ENCODE data around the gene DEPDC5. TPM values are rescaled to one million over a fixed set of nuclear protein-coding genes. Genes with fewer than 3 reads are reported as not detected.
"Not testable (repeated sequence)": the region's sequence is repeated elsewhere in the genome, so short reads cannot be mapped to it uniquely, and the experiment has no call there.

DEPDC5 gene
- 1.9 and 5.8 TPM in 2 replicates for total RNA-seq (2014; rRNA removed; shearing (Covaris generic))

DNA sequence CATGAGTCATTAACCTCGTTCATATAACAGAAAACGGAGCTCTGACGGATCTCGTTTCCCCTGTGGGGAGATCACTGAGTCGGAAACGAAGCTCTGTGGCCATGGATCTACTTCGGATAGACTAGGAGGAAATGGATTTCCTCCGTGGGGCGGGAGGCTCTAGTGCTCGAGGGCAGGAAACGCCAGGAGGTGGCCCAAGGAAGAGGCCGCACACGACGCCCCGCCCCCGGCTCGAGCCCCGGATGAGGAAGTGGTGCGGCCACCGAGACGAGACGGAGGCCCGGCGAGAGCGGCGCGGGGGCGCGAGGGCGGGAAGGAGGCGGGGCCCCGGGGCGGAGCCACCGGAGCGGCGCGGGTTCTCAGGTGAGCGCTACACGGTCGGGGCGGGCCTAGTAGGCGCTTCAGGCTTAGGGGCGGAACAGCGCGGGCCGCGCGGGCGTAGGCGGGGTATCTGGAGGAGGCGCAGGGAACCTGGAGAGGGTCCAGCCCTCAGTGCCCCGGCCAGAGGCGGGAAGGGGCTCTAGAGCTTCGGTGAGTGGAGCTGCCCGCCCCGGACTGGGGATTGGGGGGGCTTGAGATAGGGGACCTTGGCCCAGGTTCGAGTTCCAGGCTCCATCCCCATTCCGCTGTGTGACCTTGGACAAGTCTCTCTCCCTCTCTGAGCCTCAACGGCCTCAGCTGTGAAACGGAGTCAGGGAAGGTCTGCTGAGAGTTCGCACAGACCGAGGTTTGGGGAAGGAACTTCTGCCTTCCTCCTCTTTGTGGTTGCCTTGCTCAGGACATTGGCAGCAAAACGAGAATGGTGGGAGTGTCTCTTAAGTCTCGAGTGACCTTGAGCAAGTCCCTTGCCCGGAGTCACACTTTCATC is at the start of gene DEPDC5:
Gene DEPDC5 (plus strand): TSS at position 386 of the 868 bp plus-strand sequence. CDS start 903 bp downstream, outside the sequence.
- DNase-seq (ENCODE audit: low spot score) = peak; percentile 78

DNA sequence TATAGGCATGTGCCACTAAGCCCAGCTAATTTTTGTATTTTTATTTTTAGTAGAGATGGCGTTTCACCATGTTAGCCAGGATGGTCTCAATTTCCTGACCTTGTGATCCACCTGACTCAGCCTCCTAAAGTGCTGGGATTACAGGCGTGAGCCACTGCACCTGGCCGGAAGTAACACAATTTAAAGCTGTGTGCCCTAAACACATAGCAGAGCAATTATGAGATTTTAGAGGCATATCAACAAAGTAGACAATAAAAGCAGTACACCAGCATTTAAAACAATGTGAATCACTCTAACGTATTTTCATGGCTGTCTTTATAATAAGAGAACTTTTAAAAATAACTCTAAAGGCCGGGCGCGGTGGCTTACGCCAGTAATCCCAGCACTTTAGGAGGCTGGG is 46.3 kb upstream of the DEPDC5 start:
- no peak for DNase-seq (ENCODE audit: low spot score)

DNA sequence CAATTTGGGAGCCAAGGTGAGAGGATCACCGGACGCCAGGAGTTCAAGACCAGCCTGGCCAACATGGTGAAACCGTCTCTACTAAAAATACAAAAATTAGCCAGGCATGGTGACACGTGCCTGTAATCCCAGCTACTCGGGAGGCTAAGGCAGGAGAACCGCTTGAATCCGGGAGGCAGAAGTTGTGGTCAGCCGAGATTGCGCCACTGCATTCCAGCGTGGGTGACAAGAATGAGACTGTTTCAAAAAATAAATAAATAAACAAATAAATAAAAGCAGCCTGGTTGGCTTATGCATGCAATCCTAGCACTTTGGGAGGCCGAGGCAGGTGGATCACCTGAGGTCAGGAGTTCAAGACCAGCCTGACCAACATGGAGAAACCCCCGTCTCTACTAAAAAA is 42.6 kb upstream of the DEPDC5 start:
- not testable (repeated sequence) for DNase-seq (ENCODE audit: low spot score)

DNA sequence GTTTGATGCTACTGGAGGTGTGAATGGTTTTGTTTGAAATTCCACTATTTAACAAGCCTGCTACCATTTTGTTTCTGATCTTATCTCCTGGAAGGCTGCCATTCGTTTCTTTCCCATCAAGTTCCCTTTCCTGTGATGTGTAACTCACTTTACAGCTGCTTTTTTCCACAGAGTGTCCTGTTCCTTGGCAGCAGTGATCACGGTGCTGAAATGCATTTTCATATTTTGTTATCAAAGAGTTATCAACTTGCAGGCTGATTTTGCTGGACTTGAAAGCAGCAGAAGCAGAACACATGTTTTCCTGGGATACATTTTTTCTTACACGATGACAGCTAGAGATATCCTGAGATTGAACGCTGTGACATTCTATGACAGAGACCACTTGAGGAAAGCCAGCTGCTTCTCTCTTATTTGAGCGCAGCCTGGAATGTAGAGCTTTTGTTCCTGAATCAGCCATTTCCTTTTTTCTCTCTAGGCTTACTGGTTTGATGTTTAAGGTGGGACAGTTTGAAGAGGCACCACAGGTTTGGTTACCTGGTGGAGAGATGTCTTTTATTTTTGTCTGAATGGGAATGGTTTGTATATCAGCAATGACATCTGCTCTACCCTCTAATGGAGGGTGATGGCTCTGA is 38.6 kb upstream of the DEPDC5 start:
- DNase-seq (ENCODE audit: low spot score) = no peak

DNA sequence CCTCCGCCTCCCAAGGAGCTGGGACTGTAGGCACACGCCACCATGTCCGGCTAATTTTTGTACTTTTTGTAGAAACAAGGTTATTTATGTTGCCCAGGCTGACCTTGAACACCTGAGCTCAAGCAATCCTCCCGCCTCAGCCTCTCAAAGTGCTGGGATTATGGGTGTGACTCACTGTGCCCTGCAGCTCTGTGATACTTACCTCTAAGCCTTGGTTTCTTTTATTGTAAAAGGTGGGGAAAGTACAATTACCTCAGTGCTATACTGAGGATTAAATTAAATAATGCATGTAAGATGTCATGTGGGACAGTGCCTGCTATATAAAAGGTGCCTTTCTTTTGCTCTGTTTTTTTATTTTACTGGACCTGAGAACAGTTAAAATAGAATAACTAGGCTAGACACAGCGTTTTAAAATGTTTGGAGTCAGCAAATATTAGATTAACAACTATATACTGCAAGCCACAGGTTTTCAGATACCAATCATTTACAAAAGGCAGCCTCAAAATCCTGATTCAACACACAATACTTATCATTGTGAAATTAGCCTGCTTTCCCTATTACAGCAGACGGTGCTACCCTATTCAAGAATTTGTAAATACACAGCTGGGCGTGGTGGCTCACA is 33.9 kb upstream of the DEPDC5 start:
- DNase-seq (ENCODE audit: low spot score) = no peak

DNA sequence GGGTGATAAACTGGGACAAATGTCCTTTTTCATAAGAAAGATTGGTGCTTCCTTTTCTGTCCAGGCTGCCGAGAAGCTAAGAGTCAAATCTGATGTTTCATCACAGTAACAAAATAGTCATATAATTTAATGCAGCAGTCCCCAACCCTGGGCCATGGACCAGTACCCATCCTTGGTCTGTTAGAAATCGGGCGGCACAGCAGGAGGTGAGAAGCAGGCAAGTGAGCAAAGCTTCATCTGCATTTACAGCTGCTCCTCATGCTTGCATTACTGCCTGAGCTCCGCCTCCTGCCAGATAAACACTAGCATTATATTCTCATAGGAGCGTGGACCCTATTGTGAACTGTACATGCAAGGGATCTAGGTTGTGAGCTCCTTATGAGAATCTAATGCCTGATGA is 30.1 kb upstream of the DEPDC5 start:
- DNase-seq (ENCODE audit: low spot score) = no peak

DNA sequence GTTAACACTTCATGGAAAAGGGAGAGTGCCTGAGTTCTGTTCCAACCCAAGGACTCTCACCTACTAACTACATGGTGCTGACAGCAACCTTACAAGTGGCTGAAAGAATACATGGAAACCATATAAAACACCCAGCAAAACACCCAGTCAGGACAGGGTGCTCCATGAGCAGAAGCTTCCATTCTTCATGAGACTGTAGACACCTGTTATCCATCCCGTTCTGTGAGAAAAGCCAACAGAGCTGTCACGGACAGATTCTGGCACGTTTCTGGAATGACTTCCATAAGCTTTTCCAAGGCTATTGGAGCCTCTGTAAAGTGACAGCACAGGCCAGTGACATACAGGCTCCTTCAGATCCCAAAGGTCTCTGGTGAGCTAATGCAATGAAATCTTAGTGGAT is 27.1 kb upstream of the DEPDC5 start:
- no peak for DNase-seq (ENCODE audit: low spot score)

DNA sequence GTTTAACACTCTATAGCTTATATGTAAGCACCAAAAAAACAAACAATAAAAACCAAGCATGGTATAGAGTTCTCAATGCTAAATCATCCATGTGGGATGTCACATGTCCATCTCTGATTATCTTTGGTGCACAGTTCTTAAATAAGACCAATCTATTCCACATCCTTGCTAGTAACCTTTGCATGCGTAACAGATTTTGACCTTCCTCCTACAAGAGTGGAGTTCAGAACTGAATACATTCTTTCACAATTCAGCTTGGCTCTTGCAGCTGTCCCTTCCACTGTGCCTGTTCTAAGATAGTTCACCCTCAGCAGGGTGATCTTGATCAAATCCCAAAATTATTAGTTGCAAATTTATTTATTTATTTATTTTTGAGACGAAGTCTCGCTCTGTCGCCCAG is 25.0 kb upstream of the DEPDC5 start:
- DNase-seq (ENCODE audit: low spot score) = no peak

DNA sequence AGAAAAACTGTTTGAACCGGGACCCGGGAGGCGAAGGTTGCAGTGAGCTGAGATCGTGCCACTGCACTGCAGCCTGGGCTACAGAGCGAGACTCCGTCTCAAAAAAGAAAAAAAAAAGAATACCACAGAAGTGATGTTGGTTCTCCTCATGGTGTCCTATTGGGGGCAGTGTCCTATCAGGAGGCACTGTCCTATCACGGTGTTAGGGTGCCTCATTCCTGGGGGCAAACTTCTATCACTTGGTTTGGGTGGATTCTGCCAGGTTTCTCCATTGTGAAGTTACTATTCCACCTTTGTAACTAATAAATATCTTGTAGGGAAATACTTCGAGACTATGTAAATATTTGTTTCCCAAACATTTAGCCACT is 23.5 kb upstream of the DEPDC5 start:
- no peak for DNase-seq (ENCODE audit: low spot score)

DNA sequence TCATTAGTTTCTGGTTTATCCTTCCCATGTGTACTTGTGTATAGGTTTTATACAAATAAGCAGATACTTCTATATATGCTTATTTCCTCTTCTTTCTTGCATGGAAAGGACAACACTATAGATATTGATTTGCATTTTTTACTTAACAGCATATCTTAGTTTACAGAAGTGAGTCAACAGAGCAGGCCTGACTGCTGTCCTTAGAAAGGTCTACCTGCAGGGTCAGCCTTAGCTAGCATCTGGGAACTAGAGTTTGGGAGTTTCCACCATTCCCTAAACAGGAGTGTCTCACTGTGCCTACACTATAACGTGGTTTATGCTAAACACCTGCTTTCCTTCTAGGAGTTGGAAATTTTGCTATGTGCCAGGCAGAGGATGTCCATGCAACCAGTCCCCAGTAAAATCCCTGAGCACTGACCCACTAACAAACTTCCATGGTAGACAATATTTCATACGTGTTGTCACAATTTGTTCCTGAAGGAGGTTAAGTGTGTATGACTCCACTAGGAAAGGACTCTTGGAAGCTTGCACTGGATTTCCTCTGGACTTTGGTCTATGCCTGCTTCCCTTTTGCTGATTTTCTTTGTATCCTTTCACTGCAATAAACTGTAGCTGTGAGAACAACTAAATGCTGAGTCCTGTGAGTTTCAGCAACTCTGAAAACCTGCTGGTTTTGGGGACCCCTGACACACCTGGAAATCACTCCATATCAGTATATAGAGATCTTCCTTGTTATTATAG is 21.6 kb upstream of the DEPDC5 start:
- DNase-seq (ENCODE audit: low spot score) = no peak

DNA sequence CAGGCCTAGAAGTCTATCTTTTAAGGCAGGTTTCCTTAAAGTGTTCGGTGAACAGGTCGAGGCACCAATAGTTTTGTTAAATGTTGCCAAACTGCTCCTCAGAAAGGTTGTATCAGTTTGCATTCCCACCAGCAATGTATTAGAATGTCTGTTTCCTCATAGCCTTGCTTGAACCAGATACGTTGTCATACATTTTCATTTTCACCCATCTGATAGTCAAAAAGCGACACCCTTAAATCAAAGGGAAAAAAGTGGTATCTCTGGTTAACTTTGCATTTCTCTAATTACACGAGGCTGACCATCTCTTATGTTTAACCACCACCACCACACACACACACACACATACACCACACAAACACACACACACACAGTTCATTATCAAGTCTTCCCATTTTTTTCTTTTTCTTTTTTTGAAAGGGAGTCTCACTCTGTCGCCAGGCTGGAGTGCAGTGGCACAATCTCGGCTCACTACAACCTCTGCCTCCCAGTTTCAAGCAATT is 20.2 kb upstream of the DEPDC5 start:
- no peak for DNase-seq (ENCODE audit: low spot score)

DNA sequence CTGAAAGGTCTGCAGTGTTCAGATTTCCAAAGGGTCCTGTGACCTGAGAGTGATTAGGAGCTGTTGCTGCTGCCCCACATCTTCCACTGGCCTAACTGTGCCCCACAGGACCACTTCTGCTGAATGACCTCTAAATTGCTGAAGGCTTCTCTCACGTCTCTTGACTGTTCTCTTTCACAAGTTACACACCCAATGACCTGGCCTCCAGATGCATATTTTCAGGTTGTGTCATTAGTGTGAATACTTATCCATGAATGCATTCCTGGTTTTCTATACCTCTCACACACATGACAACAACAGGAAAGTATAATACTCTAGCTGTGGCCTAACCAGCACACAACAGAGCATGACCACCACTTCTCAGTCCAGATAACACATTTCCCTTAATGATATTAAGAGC is 19.3 kb upstream of the DEPDC5 start:
- DNase-seq (ENCODE audit: low spot score) = peak; percentile 10

DNA sequence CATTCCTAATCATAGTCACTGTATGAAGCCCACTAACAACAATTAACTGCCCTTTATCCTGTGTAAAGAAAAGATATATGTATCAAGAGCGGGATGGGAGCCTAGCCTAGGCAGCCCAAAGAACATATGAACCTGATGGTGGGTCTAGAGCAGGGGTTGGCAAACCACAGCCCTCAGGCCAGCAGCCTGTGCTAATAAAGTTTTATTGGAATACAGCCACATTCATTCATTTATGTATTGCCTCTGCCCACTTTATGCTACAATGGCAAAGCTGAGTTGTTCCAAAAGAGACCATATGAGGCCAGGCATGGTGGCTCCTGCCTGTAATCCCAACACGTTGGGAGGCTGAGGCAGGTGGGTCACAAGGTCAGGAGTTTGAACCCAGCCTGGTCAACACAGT is 17.4 kb upstream of the DEPDC5 start:
- no peak for DNase-seq (ENCODE audit: low spot score)

DNA sequence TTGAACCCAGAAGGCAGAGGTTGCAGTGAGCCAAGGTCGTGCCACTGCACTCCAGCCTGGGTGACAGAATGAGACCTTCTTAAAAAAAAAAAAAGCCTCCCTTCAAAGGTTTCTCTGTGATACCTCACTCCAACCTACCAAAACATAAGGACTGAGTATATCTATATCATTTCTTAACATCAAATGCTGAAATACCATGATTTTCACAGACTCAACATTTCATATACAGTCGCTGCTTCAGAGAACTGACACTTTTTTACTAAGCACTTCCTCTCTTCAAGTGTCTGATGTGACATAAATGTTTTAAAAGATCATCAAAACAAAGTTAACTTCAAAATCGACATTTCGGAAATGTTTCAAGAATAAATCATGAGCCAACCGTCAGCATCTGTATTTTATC is 15.9 kb upstream of the DEPDC5 start:
- no peak for DNase-seq (ENCODE audit: low spot score)

DNA sequence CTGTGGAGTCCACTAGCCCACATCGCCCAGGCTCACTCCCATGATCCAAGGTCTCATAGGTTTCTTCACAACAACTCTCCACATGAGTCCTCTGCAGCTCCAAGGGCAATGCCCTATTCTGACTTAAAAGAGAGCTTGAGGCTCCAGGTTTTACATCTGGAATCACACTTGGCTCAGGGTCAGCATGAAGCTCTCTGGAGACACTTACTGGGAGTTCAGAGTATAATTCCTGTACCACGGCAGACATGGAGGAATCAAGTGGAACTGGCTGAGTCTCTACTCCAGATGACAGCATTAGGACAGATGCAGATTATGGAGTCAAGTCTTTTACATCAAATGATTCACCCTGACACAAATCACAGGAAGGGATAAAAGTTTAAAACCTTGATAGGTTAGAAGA is 15.3 kb upstream of the DEPDC5 start:
- no peak for DNase-seq (ENCODE audit: low spot score)

DNA sequence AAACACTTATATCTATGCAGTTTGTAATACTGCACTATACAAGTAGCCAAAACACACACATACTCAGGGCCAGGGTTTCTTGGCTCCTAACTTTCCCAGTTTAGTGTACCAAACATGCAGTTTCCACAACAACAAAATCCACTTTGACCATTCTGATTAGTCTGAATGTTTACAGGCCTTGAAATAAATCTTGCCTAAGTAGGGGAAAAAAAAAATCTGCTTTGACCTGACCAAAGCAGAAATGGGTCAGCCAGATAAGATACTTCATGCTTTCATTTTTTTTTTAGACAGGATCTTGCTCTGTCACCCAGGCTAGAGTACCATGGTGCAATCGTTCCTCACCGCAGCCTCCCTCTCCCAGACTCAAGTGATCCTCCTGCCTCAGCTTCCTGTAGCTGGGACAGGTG is 14.0 kb upstream of the DEPDC5 start:
- DNase-seq (ENCODE audit: low spot score) = no peak

DNA sequence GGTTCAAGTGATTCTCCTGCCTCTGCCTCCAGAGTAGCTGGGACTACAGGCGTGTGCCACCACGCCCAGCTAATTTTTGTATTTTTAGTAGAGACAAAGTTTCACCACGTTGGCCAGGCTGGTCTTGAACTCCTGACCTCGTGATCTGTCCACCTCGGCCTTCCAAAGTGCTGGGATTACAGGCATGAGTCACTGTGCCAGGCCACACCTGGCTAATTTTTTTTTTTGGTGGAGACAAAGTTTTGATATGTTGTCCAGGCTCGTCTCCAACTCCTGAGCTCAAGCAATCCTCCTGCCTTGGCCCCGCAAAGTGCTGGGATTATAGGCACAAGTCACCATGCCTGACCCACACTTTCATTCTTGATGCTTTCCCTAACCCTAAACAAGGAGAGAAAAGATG is 13.5 kb upstream of the DEPDC5 start:
- not testable (repeated sequence) for DNase-seq (ENCODE audit: low spot score)

DNA sequence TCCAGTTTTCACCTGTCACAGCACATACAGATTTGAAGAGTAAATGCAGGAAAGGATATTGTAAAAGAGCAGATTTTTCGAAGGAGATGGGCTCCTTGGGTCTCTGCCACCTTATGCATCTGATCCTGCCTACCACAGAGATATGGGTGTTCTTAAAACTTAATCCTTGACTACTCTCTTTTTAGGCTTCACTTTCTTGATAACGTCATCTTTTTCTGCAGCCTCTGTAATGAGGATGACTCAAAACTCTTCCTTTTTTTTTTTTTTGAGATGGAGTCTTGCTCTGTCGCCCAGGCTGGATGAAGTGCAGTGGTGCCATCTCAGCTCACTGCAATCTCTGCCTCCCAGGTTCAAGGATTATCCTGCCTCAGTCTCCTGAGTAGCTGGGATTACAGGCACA is 11.7 kb upstream of the DEPDC5 start:
- DNase-seq (ENCODE audit: low spot score) = no peak

DNA sequence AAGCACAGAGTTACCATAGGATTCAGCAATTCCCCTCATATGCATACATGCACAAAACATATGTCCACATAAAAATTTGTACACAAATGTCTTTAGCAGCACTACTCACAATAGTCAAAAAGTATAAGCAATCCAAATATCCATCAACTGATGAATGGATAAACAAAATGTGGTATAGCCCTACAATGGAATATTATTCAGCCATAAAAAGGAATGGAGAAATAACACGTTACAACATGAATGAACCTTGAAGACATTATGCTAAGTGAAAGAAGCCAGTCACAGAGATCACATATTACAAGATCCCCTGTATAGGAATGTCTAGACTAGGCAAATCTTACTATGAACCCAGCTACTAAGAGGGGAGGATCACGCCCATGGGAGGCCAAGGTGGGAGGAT is 11.1 kb upstream of the DEPDC5 start:
- DNase-seq (ENCODE audit: low spot score) = no peak

DNA sequence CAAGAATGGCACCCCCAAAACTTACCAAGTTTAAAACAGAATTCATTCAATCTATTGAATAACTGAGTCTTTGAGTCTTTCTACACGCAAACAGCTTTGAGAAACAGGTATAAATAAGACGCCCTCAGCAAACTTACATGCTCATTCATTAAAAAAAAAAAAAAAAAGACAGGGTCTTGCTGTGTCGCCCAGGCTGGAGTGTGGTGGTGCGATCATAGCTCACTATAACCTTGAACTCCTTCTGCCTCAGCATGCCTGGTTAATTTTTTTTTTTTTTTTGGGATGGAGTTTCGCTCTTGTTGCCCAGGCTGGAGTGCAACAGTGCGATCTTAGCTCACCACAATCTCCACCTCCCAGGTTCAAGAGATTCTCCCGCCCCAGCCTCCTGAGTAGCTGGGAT is 9.9 kb upstream of the DEPDC5 start:
- no peak for DNase-seq (ENCODE audit: low spot score)

DNA sequence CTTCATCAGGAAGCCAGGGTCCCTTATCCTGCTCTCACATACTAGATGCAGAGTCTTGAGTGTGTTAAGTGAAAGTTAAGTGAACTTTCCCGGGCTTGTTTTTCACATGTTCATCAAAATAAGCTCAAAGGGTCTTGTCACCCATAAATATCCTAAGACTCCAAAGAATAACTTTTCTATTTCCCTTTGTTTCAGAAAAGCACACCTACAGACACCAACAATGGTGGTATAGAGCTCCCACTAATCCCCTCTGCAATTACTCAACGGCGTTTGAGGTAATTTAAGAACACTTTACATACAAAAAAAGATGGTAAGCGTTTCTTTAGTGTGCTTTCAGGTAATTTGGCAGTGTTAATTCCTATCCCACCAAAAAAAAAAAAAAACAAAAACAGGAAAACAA is 6.4 kb upstream of the DEPDC5 start:
- no peak for DNase-seq (ENCODE audit: low spot score)

DNA sequence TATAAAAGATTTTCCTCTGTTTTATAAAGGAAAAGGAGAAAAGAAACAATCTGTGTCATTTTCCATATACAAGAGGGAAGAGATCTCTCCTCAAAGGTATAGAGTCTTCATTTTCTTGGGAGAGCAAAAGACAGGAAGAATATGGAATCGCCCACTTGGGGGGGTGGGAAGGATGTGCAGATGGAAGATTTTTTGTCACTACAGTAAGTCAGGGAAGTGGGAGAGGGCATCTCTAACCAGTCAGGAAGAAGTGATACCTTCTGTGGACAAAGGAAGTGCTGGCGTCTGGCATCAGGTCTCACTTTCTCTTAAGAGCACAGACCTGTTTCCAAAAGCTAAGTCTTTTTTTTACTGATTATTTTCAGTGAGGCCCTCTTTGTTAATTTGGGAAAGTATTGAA is 5.3 kb upstream of the DEPDC5 start:
- DNase-seq (ENCODE audit: low spot score) = peak; percentile 6
